WTC11 (cell line): ENCODE results near the gene SLC25A22. TPM values are rescaled to one million over a fixed set of nuclear protein-coding genes. Genes with fewer than 3 reads are reported as not detected.

Source experiments
- ATAC-seq: fragments of 200-7000 bp; cut with Tn5 transposase; 2 replicates; pipeline ENCODE4 v1.10.0; 2021; ENCODE audit warnings: mild to moderate bottlenecking, moderate library complexity
- CTCF ChIA-PET: fragments of 300-600 bp; sonication (Branson Sonifier 250); formaldehyde crosslinking; loops from one replicate; lab custom pipeline; 2021; ENCODE audit warnings: antibody characterized with exemption; lab: Charles Lee
- POLR2A ChIA-PET: fragments of 350-600 bp; sonication (Branson Sonifier 250); formaldehyde crosslinking; loops from one replicate; lab custom pipeline; 2021; ENCODE audit warnings: antibody characterized with exemption; lab: Charles Lee
- DNase-seq: peaks from one replicate; pipeline ENCODE4 v3.0.0; 2021; ENCODE audit warnings: low spot score
- H3K27ac Mint-ChIP-seq: 2 replicates; pipeline ENCODE4 v1.8.0; 2021; ENCODE audit warnings: mixed read lengths
- H3K27me3 Mint-ChIP-seq: 2 replicates; pipeline ENCODE4 v1.8.0; 2021; ENCODE audit warnings: low read depth, mild to moderate bottlenecking, moderate library complexity, mixed read lengths
- H3K36me3 Mint-ChIP-seq: 2 replicates; pipeline ENCODE4 v1.8.0; 2021; ENCODE audit warnings: mixed read lengths
- H3K4me1 Mint-ChIP-seq: 2 replicates; pipeline ENCODE4 v1.8.0; 2022; ENCODE audit warnings: mixed read lengths
- H3K4me3 Mint-ChIP-seq: 2 replicates; pipeline ENCODE4 v1.8.0; 2021; ENCODE audit warnings: mild to moderate bottlenecking, moderate library complexity, mixed read lengths
- H3K9me3 Mint-ChIP-seq: 2 replicates; pipeline ENCODE4 v1.8.0; 2021; ENCODE audit warnings: mixed read lengths
- ATF1 ChIP-seq: sonication (generic); formaldehyde crosslinking; IDR thresholded peaks from 2 replicates; pipeline ENCODE4 v1.8.1; 2023; ENCODE audit warnings: mild to moderate bottlenecking, moderate library complexity, missing genetic modification reagents
- CREM ChIP-seq: sonication (generic); formaldehyde crosslinking; IDR thresholded peaks from 2 replicates; pipeline ENCODE4 v1.8.1; 2022; ENCODE audit warnings: mild to moderate bottlenecking, missing genetic modification reagents, moderate library complexity
- E2F1 ChIP-seq: sonication (generic); formaldehyde crosslinking; IDR thresholded peaks from 2 replicates; pipeline ENCODE4 v1.8.0; 2022; ENCODE audit warnings: mild to moderate bottlenecking, missing genetic modification reagents
- ERG ChIP-seq: fragments of 250-450 bp; sonication (Bioruptor Pico); IDR thresholded peaks from 2 replicates; pipeline ENCODE4 v1.8.0; 2021; ENCODE audit warnings: mild to moderate bottlenecking
- FOXP1 ChIP-seq: sonication (generic); formaldehyde crosslinking; IDR thresholded peaks from 2 replicates; pipeline ENCODE4 v1.8.0; 2022; ENCODE audit warnings: missing genetic modification reagents, mild to moderate bottlenecking, moderate library complexity, borderline replicate concordance
- GTF2I ChIP-seq: fragments of 250-450 bp; sonication (Bioruptor Pico); conservative IDR thresholded peaks from 2 replicates; pipeline ENCODE4 v1.4.0; 2021; ENCODE audit warnings: mild to moderate bottlenecking
- NR2C2 ChIP-seq: sonication (generic); formaldehyde crosslinking; IDR thresholded peaks from 2 replicates; pipeline ENCODE4 v1.8.0; 2022; ENCODE audit warnings: mild to moderate bottlenecking, missing genetic modification reagents
- NR3C1 ChIP-seq: sonication (generic); formaldehyde crosslinking; conservative IDR thresholded peaks from 2 replicates; pipeline ENCODE4 v1.8.1; 2023; ENCODE audit warnings: low read depth, mild to moderate bottlenecking, missing genetic modification reagents
- RORB ChIP-seq: fragments of 250-450 bp; sonication (Bioruptor Pico); IDR thresholded peaks from 2 replicates; pipeline ENCODE4 v1.9.0; 2021; ENCODE audit warnings: mild to moderate bottlenecking
- ZBTB43 ChIP-seq: sonication (generic); formaldehyde crosslinking; IDR thresholded peaks from 2 replicates; pipeline ENCODE4 v1.8.1; 2023; ENCODE audit warnings: mild to moderate bottlenecking, missing genetic modification reagents
- ZNF219 ChIP-seq: sonication (generic); formaldehyde crosslinking; IDR thresholded peaks from 2 replicates; pipeline ENCODE4 v1.8.0; 2023; ENCODE audit warnings: missing genetic modification reagents, mild to moderate bottlenecking, borderline replicate concordance
- ZNF281 ChIP-seq: sonication (generic); formaldehyde crosslinking; IDR thresholded peaks from 2 replicates; pipeline ENCODE4 v1.8.0; 2023; ENCODE audit warnings: mild to moderate bottlenecking, missing genetic modification reagents
- total RNA-seq: library from RNA; stranded (reverse); gene quantifications from 3 replicates; pipeline ENCODE4 v1.2.3, GENCODE V29; 2021

Gene SLC25A22
- total RNA-seq, 1 experiment from 2014 or later, result 44.8 TPM

GRCh38 chr11:837189-837989 lies 39.3 kb upstream of the SLC25A22 start:
- Mint-ChIP-seq H3K4me1 (peaks cover 27% of the 10 kb centered on the region), H3K9me3 (no peaks in the 10 kb centered on the region), H3K4me3 (no peak overlapping the region), H3K27me3 (peaks cover 3% of the 10 kb centered on the region), H3K36me3 (peaks cover 13% of the 10 kb centered on the region), H3K27ac (no peak overlapping the region)
- ATAC-seq (no peak), DNase-seq (no peak)
- ChIA-PET POLR2A (interaction anchor here (0.7 to 1.0 kb wide), 2 partner anchors 17 to 33 kb away, joined by 3 to 6 read pairs; no protein-coding TSS in a partner anchor), CTCF (interaction anchor here (1.4 to 2.2 kb wide), 4 partner anchors 8 to 31 kb away, joined by 4 to 16 read pairs (median 6); partner anchors contain the start of genes CRACR2B and PNPLA2)
- TF ChIP-seq ATF1 (CRISPR knock-in tag), result 0 out of 2 replicates have a peak, but pooled peaks have one; percentile 33
- no peak for TF ChIP-seq ZNF219 (CRISPR knock-in tag)

- H3K4me3 Mint-ChIP-seq, result no peak overlapping the region
- H3K27ac Mint-ChIP-seq, result no peak overlapping the region
- ChIA-PET POLR2A (interaction anchor here (0.7 to 1.0 kb wide), 2 partner anchors 16 to 32 kb away, joined by 3 to 6 read pairs; no protein-coding TSS in a partner anchor), CTCF (interaction anchor here (1.7 kb wide), 1 partner anchor 12 kb away, joined by 4 read pairs; no protein-coding TSS in a partner anchor)
- H3K27me3 Mint-ChIP-seq, result peaks cover 10% of the 10 kb centered on the region
- peaks cover 32% of the 10 kb centered on the region for H3K4me1 Mint-ChIP-seq
- ATAC-seq (no peak), DNase-seq (no peak)
- H3K36me3 Mint-ChIP-seq, result peaks cover 13% of the 10 kb centered on the region
- TF ChIP-seq GTF2I, result no peak
- TF ChIP-seq ZBTB43 (CRISPR knock-in tag), result no peak
- no peak for TF ChIP-seq CREM (CRISPR knock-in tag)
- H3K9me3 Mint-ChIP-seq, result no peaks in the 10 kb centered on the region
These were observed 38.6 kb upstream of the SLC25A22 start for GRCh38 chr11:836700-837099.

- DNase-seq, result no peak
- H3K9me3 Mint-ChIP-seq, result no peaks in the 10 kb centered on the region
- H3K27ac Mint-ChIP-seq, result no peak overlapping the region
- H3K4me3 Mint-ChIP-seq, result no peak overlapping the region
- ATAC-seq, result no peak
- peaks cover 33% of the 10 kb centered on the region for H3K4me1 Mint-ChIP-seq
- peaks cover 13% of the 10 kb centered on the region for H3K36me3 Mint-ChIP-seq
- TF ChIP-seq ZNF281 (CRISPR knock-in tag) (no peak), RORB (CRISPR knock-in tag) (no peak)
- TF ChIP-seq, all 79 proteins: peak for 0
- ChIA-PET CTCF (no interaction called here), POLR2A (no interaction called here)
- H3K27me3 Mint-ChIP-seq, result peaks cover 14% of the 10 kb centered on the region
These were observed 38.2 kb upstream of the SLC25A22 start for GRCh38 chr11:836274-836673.

GRCh38 chr11:834371-835316 lies 36.6 kb upstream of the SLC25A22 start:
- no peak overlapping the region for H3K27ac Mint-ChIP-seq
- ATAC-seq, result no peak
- CTCF ChIA-PET, result interaction anchor here (1.0 to 7.7 kb wide), 5 partner anchors 8 to 88 kb away, joined by 3 to 82 read pairs (median 3); partner anchors contain the start of genes POLR2L and TSPAN4
- peaks cover 9% of the 10 kb centered on the region for H3K36me3 Mint-ChIP-seq
- H3K4me3 Mint-ChIP-seq, result peak overlapping the region; percentile 73
- POLR2A ChIA-PET, result interaction anchor here (0.7 to 2.3 kb wide), 3 partner anchors 8 to 25 kb away, joined by 3 to 6 read pairs (median 4); partner anchors contain the start of genes POLR2L, RPLP2 and TSPAN4
- H3K4me1 Mint-ChIP-seq, result peaks cover 26% of the 10 kb centered on the region
- no peak for DNase-seq
- no peaks in the 10 kb centered on the region for H3K9me3 Mint-ChIP-seq
- H3K27me3 Mint-ChIP-seq, result peaks cover 18% of the 10 kb centered on the region
- TF ChIP-seq NR3C1, result no peak
- no peak for TF ChIP-seq NR2C2 (CRISPR knock-in tag)
- no peak for TF ChIP-seq E2F1
- TF ChIP-seq FOXP1 (CRISPR knock-in tag), result no peak
- TF ChIP-seq GTF2I, result no peak
- TF ChIP-seq CREM (CRISPR knock-in tag), result no peak
- TF ChIP-seq ERG (CRISPR knock-in tag), result no peak
